HCT116 (cell line): ENCODE results near the gene LDAH. TPM values are rescaled to one million over a fixed set of nuclear protein-coding genes. Genes with fewer than 3 reads are reported as not detected.

ENCODE experiments used
- ATAC-seq: fragments of 200-7000 bp; cut with Tn5 transposase; 2 replicates; pipeline ENCODE4 v1.9.1; 2020; ENCODE audit warnings: mild to moderate bottlenecking, moderate library complexity
- BruUV-seq: library from RNA; stranded (reverse); fragments of 400-500 nt; replicated peaks from 2 replicates; lab custom pipeline; 2021; lab: Mats Ljungman, UMichigan
- CTCF ChIA-PET: fragments of 300-600 bp; sonication (Branson Sonifier 250); formaldehyde crosslinking; loops from one replicate; lab custom pipeline; 2021; ENCODE audit warnings: antibody characterized with exemption; lab: Charles Lee
- POLR2A ChIA-PET: fragments of 300-600, 350-600 bp; sonication (Branson Sonifier 250); formaldehyde crosslinking; loops from one replicate; lab custom pipeline; 2021; ENCODE audit warnings: antibody characterized with exemption; lab: Charles Lee
- RAD21 ChIA-PET, 2 experiments: fragments of 300-600 bp; sonication (Branson Sonifier 250); formaldehyde crosslinking; loops; one replicate each; lab custom pipeline; 2023; ENCODE audit warnings: low total read pairs in 2 of 2; ENCODE audit not compliant: uncharacterized antibody in 2 of 2, unreplicated experiment in 2 of 2, low non-redundant PET in 1 of 2; lab: Charles Lee
- DNase-seq: peaks from one replicate; pipeline ENCODE4 v3.0.0-alpha.2; 2010; ENCODE audit warnings: low read depth, low spot score
- H2AFZ ChIP-seq: fragments of 200-600 bp; shearing (Covaris generic), sonication (generic); 2 replicates; pipeline ENCODE4 v1.6.1; 2017; ENCODE audit warnings: low read depth, mixed run types, mixed read lengths, antibody characterized with exemption, low read length; ENCODE audit not compliant: poor library complexity, severe bottlenecking
- H3K27ac ChIP-seq: 2 replicates; pipeline ENCODE4 v1.5.1; 2012; ENCODE audit warnings: low read depth, low read length
- H3K27me3 ChIP-seq: fragments of 200-600 bp; sonication (generic); 2 replicates; pipeline ENCODE4 v1.6.1; 2016; ENCODE audit warnings: mixed run types, low read length, mixed read lengths; ENCODE audit not compliant: insufficient read depth
- H3K36me3 ChIP-seq, 2 experiments: fragments of 200-500 bp in 1 of 2; fragments of 200-600 bp in 1 of 2; sonication (Bioruptor generic) in 1 of 2; sonication (generic) in 1 of 2; 2 replicates each; pipeline versions ENCODE4 v1.5.1 to v1.6.1; 2014 to 2016; ENCODE audit warnings: low read length in 2 of 2, inconsistent platforms in 1 of 2, mixed read lengths in 1 of 2, mixed run types in 1 of 2; ENCODE audit not compliant: insufficient read depth in 2 of 2, control insufficient read depth in 1 of 2
- H3K4me1 ChIP-seq, 2 experiments: fragments of 200-600 bp in 1 of 2; sonication (generic) in 1 of 2; 2 replicates each; pipeline versions ENCODE4 v1.5.1 to v1.6.1; 2012 to 2017; ENCODE audit warnings: low read length in 2 of 2, inconsistent platforms in 1 of 2, mild to moderate bottlenecking in 1 of 2, mixed read lengths in 1 of 2, mixed run types in 1 of 2, moderate library complexity in 1 of 2; ENCODE audit not compliant: insufficient read depth in 2 of 2, control insufficient read depth in 1 of 2
- H3K4me2 ChIP-seq: fragments of 200-600 bp; sonication (generic); 2 replicates; pipeline ENCODE4 v1.6.1; 2017; ENCODE audit warnings: mixed run types, low read length, mixed read lengths
- H3K4me3 ChIP-seq, 2 experiments: fragments of 200-600 bp in 1 of 2; sonication (generic) in 1 of 2; replicated peaks in 1 of 2; 2 replicates each; pipeline ENCODE4 v1.5.1; 2011 to 2016; ENCODE audit warnings: low read length in 2 of 2, control low read depth in 1 of 2, low read depth in 1 of 2, mild to moderate bottlenecking in 1 of 2, mixed read lengths in 1 of 2, mixed run types in 1 of 2
- H3K79me2 ChIP-seq: fragments of 200-600 bp; sonication (generic); 2 replicates; pipeline ENCODE4 v1.6.1; 2017; ENCODE audit warnings: mild to moderate bottlenecking, mixed run types, low read length, moderate library complexity, mixed read lengths; ENCODE audit not compliant: insufficient read depth
- H3K9ac ChIP-seq: fragments of 200-600 bp; sonication (generic); 2 replicates; pipeline ENCODE4 v1.6.1; 2016; ENCODE audit warnings: low read length, mixed read lengths
- H3K9me2 ChIP-seq: fragments of 200-600 bp; sonication (generic), shearing (Covaris generic); 2 replicates; pipeline ENCODE4 v1.6.1; 2017; ENCODE audit warnings: mixed run types, mild to moderate bottlenecking, moderate library complexity; ENCODE audit not compliant: insufficient read depth
- H3K9me3 ChIP-seq, 2 experiments: fragments of 200-500 bp in 1 of 2; fragments of 200-600 bp in 1 of 2; sonication (Bioruptor generic) in 1 of 2; sonication (generic) in 1 of 2; 2 replicates each; pipeline ENCODE4 v1.6.1; 2014 to 2017; ENCODE audit warnings: low read length in 2 of 2, mixed read lengths in 2 of 2, inconsistent platforms in 1 of 2, low read depth in 1 of 2, mild to moderate bottlenecking in 1 of 2, mixed run types in 1 of 2, moderate library complexity in 1 of 2; ENCODE audit not compliant: control insufficient read depth in 1 of 2, insufficient read depth in 1 of 2
- H4K20me1 ChIP-seq: fragments of 200-600 bp; sonication (generic), shearing (Covaris generic); 2 replicates; pipeline ENCODE4 v1.6.1; 2017; ENCODE audit warnings: mixed run types, mild to moderate bottlenecking, moderate library complexity; ENCODE audit not compliant: insufficient read depth
- ATF3 ChIP-seq: IDR thresholded peaks from 2 replicates; pipeline ENCODE4 v1.6.1; 2012
- CTCF ChIP-seq, 3 experiments: fragments of 200-600 bp in 1 of 3; sonication (generic) in 1 of 3; IDR thresholded peaks in 2 of 3; conservative IDR thresholded peaks in 1 of 3; 2 replicates each; pipeline ENCODE4 v1.5.1; 2012 to 2017; ENCODE audit warnings: low read depth in 2 of 3, low read length in 2 of 3, antibody characterized with exemption in 1 of 3, borderline replicate concordance in 1 of 3, control low read depth in 1 of 3, mild to moderate bottlenecking in 1 of 3, mixed read lengths in 1 of 3, mixed run types in 1 of 3, moderate library complexity in 1 of 3; ENCODE audit not compliant: insufficient read depth in 1 of 3
- EZH2 ChIP-seq: fragments of 200-600 bp; sonication (generic); IDR thresholded peaks from 2 replicates; pipeline ENCODE4 v1.6.1; 2017; ENCODE audit warnings: antibody characterized with exemption, mixed run types
- EZH2phosphoT487 ChIP-seq: fragments of 200-600 bp; IDR thresholded peaks from 2 replicates; pipeline ENCODE4 v1.6.1; 2018; ENCODE audit warnings: antibody characterized with exemption, borderline replicate concordance
- FOSL1 ChIP-seq: IDR thresholded peaks from 2 replicates; pipeline ENCODE4 v1.6.1; 2012; ENCODE audit warnings: low read depth
- JUND ChIP-seq: IDR thresholded peaks from 2 replicates; pipeline ENCODE4 v1.6.1; 2012
- MAX ChIP-seq: IDR thresholded peaks from 2 replicates; pipeline ENCODE4 v1.6.1; 2012
- POLR2A ChIP-seq: IDR thresholded peaks from 2 replicates; pipeline ENCODE4 v1.7.0; 2011; ENCODE audit warnings: borderline replicate concordance; ENCODE audit not compliant: insufficient read depth, insufficient read length; ENCODE audit errors: extremely low read depth
- POLR2AphosphoS5 ChIP-seq: IDR thresholded peaks from 2 replicates; pipeline ENCODE4 v1.6.1; 2011; ENCODE audit warnings: mild to moderate bottlenecking, low read depth, low read length, moderate library complexity
- RAD21 ChIP-seq: IDR thresholded peaks from 2 replicates; pipeline ENCODE4 v1.6.1; 2012; ENCODE audit warnings: low read depth, mild to moderate bottlenecking
- SRF ChIP-seq: IDR thresholded peaks from 2 replicates; pipeline ENCODE4 v1.6.1; 2012; ENCODE audit warnings: low read depth
- TCF7L2 ChIP-seq: IDR thresholded peaks from 2 replicates; pipeline ENCODE4 v1.7.0; 2011; ENCODE audit warnings: borderline replicate concordance, inconsistent platforms; ENCODE audit not compliant: insufficient read depth, insufficient read length; ENCODE audit errors: extremely low read depth
- YY1 ChIP-seq: IDR thresholded peaks from 2 replicates; pipeline ENCODE4 v1.6.1; 2011; ENCODE audit warnings: low read length, low read depth, moderate library complexity, mild to moderate bottlenecking; ENCODE audit not compliant: insufficient replicate concordance; ENCODE audit errors: extremely low read depth
- ZBTB33 ChIP-seq: IDR thresholded peaks from 2 replicates; pipeline ENCODE4 v1.6.1; 2011; ENCODE audit warnings: mild to moderate bottlenecking, low read length, moderate library complexity; ENCODE audit not compliant: insufficient replicate concordance; ENCODE audit errors: extremely low read depth
- ZNF274 ChIP-seq: fragments of 200-500 bp; sonication (Bioruptor generic); IDR thresholded peaks from 2 replicates; pipeline ENCODE4 v1.6.1; 2014; ENCODE audit warnings: mild to moderate bottlenecking, low read depth, low read length, inconsistent platforms
- intact Hi-C: fragments of 100-400 bp; cut with micrococcal nuclease; formaldehyde crosslinking; loops from 2 replicates; pipeline ENCODE4 v1.10.0; 2022
- total RNA-seq: library from RNA; stranded (reverse); gene quantifications from one replicate; pipeline ENCODE4 v1.2.1, GENCODE V29; 2021; ENCODE audit not compliant: unreplicated experiment
- TF ChIP-seq, protein P1 (sequence below): IDR thresholded peaks from 2 replicates; pipeline ENCODE4 v1.6.1; 2012; ENCODE audit warnings: low read depth

The LDAH gene
- total RNA-seq, 1 experiment from 2014 or later = 25.7 TPM

DNA sequence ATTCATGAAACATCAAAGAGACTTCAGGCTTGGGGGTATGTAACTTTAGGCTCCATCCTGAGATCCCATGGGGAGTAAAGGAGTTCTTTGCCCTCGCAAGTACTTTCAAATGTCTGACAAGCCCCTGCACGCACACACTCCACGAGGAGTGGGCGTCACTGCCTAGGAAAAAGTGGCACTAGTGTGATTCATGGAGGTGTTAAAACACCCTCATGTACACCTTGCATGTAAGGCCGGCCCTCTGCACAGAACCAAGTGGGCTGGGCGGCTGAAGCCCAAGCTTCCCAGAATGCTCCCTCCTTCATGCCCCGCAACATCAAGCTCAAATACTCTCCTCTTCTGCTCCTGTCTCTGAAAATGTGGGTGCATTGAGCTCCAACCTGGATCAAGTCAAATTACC lies 179.8 kb downstream of the LDAH start:
- H4K20me1 ChIP-seq = no peaks in the 10 kb centered on the region
- no TSS peak for BruUV-seq
- no peak overlapping the region for H3K27ac ChIP-seq
- TF ChIP-seq YY1 (no peak), EZH2phosphoT487 (no peak), ZNF274 (no peak), FOSL1 (no peak), ZBTB33 (no peak), POLR2A (no peak), EZH2 (no peak), POLR2AphosphoS5 (no peak), ATF3 (no peak), TCF7L2 (no peak), CTCF (IDR thresholded peaks at IDR 0.05 in 2 of 3, conservative IDR thresholded peaks at IDR 0.05 in 1 of 3; ENCODE audit: borderline replicate concordance in 1 of 3, insufficient read depth in 1 of 3, low read depth in 2 of 3, low read length in 2 of 3) (no peak), SRF (no peak), RAD21 (no peak), MAX (no peak), JUND (no peak)
- TF ChIP-seq, protein P1, sequence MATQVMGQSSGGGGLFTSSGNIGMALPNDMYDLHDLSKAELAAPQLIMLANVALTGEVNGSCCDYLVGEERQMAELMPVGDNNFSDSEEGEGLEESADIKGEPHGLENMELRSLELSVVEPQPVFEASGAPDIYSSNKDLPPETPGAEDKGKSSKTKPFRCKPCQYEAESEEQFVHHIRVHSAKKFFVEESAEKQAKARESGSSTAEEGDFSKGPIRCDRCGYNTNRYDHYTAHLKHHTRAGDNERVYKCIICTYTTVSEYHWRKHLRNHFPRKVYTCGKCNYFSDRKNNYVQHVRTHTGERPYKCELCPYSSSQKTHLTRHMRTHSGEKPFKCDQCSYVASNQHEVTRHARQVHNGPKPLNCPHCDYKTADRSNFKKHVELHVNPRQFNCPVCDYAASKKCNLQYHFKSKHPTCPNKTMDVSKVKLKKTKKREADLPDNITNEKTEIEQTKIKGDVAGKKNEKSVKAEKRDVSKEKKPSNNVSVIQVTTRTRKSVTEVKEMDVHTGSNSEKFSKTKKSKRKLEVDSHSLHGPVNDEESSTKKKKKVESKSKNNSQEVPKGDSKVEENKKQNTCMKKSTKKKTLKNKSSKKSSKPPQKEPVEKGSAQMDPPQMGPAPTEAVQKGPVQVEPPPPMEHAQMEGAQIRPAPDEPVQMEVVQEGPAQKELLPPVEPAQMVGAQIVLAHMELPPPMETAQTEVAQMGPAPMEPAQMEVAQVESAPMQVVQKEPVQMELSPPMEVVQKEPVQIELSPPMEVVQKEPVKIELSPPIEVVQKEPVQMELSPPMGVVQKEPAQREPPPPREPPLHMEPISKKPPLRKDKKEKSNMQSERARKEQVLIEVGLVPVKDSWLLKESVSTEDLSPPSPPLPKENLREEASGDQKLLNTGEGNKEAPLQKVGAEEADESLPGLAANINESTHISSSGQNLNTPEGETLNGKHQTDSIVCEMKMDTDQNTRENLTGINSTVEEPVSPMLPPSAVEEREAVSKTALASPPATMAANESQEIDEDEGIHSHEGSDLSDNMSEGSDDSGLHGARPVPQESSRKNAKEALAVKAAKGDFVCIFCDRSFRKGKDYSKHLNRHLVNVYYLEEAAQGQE = no peak
- TF ChIP-seq, all 23 proteins: peak for 0
- no peak overlapping the region for H3K4me3 ChIP-seq
- no peak overlapping the region for H3K4me2 ChIP-seq
- DNase-seq (no peak), ATAC-seq (no peak)
- ChIA-PET POLR2A (interaction anchor here (0.8 to 2.9 kb wide), 3 partner anchors 196 to 201 kb away, joined by 3 to 19 read pairs (median 8); partner anchors contain the start of gene RHOB), CTCF (interaction anchor here (1.2 to 3.3 kb wide), 16 partner anchors 8 to 352 kb away, joined by 3 to 25 read pairs (median 8); partner anchors contain the start of genes HS1BP3 and RHOB), RAD21 (interaction anchor here (0.7 to 1.8 kb wide), 3 partner anchors 231 to 247 kb away, joined by 3 to 10 read pairs (median 7); no protein-coding TSS in a partner anchor)
- H3K36me3 ChIP-seq = peaks cover 0 to 3% of the 10 kb centered on the region in 2 experiments; a peak in 1 of 4 replicates
- no peaks in the 10 kb centered on the region for H3K27me3 ChIP-seq
- no peak overlapping the region for H2AFZ ChIP-seq
- H3K9ac ChIP-seq = no peak overlapping the region
- no peaks in the 10 kb centered on the region; a peak in 1 of 4 replicates for H3K4me1 ChIP-seq
- H3K9me2 ChIP-seq = no peaks in the 10 kb centered on the region
- no peaks in the 10 kb centered on the region for H3K9me3 ChIP-seq
- intact Hi-C loops = loop anchor here (5.0 kb wide), 1 partner anchor 686 kb away; no protein-coding TSS in a partner anchor
- no peaks in the 10 kb centered on the region for H3K79me2 ChIP-seq
